ENCODE results near the gene VSX2.

- TF ChIP-seq SP1 (IDR thresholded peaks at IDR 0.05) (no peak), SP1 (CRISPR knock-in tag; IDR thresholded peaks at IDR 0.05) (no peak), PREB (CRISPR knock-in tag; IDR thresholded peaks at IDR 0.05) (no peak), GMEB2 (CRISPR knock-in tag; IDR thresholded peaks at IDR 0.05; ENCODE audit: low read depth) (no peak), ZNF484 (CRISPR knock-in tag; IDR thresholded peaks at IDR 0.05; ENCODE audit: borderline replicate concordance, low read depth) (no peak), BRD4 (CRISPR knock-in tag; IDR thresholded peaks at IDR 0.05) (no peak)
Measured at GRCh38 chr14:74278080-74278479, 38.8 kb downstream of the VSX2 start.

Data from HepG2 (cell line).